Measurements from ENCODE around the gene SARDH.

Gene SARDH

DNA sequence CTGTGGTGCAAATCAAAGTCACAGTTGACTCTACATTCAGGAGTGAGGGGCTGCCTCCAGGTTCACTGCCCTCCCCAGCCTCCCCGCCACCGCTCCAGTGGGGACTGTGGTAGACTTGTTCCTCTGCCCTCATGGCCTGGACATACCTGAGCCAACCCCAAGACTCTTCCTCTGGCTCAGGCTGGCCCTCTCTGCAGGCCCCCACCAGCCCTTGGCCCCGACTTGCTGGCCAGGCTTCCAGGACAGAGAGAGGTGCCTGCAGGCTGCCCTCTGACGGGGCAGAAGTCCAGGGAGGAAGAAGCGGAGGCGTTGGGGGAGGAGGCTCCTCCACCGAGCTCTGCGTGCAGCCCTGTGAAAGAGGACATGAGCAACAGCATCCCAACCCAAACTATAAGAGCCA is 2.8 kb upstream of the SARDH start:
- Histone ChIP-seq H3K9ac (ENCODE audit: low read depth, low read length, poor library complexity, severe bottlenecking) (no peak overlapping the region), H3K9me3 (ENCODE audit: insufficient read depth, low read depth, low read length) (no peaks in the 10 kb centered on the region), H3K27me3 (ENCODE audit: insufficient read depth, low read length, poor library complexity, severe bottlenecking) (no peaks in the 10 kb centered on the region), H3K9me2 (replicated peaks; ENCODE audit: low read depth, low read length) (no peaks in the 10 kb centered on the region), H3K36me3 (ENCODE audit: insufficient read depth, low read length) (no peaks in the 10 kb centered on the region), H4K20me1 (ENCODE audit: insufficient read depth, low read length, poor library complexity, severe bottlenecking) (no peaks in the 10 kb centered on the region), H3K4me3 (ENCODE audit: low read length, poor library complexity, severe bottlenecking) (no peak overlapping the region), H3K4me2 (ENCODE audit: low read depth, low read length, poor library complexity, severe bottlenecking) (no peak overlapping the region), H3F3A (ENCODE audit: low read depth) (no peaks in the 10 kb centered on the region), H3K4me1 (ENCODE audit: insufficient read depth, low read length, poor library complexity, severe bottlenecking) (peaks cover 25% of the 10 kb centered on the region), H3K79me2 (ENCODE audit: insufficient read depth, low read length) (no peaks in the 10 kb centered on the region; the same call in 1 of the 2 replicates), H2AFZ (ENCODE audit: low read length) (no peak overlapping the region)
- no peak for TF ChIP-seq EZH2phosphoT487 (IDR thresholded peaks at IDR 0.05; ENCODE audit: borderline replicate concordance)
- TF ChIP-seq, protein P1, sequence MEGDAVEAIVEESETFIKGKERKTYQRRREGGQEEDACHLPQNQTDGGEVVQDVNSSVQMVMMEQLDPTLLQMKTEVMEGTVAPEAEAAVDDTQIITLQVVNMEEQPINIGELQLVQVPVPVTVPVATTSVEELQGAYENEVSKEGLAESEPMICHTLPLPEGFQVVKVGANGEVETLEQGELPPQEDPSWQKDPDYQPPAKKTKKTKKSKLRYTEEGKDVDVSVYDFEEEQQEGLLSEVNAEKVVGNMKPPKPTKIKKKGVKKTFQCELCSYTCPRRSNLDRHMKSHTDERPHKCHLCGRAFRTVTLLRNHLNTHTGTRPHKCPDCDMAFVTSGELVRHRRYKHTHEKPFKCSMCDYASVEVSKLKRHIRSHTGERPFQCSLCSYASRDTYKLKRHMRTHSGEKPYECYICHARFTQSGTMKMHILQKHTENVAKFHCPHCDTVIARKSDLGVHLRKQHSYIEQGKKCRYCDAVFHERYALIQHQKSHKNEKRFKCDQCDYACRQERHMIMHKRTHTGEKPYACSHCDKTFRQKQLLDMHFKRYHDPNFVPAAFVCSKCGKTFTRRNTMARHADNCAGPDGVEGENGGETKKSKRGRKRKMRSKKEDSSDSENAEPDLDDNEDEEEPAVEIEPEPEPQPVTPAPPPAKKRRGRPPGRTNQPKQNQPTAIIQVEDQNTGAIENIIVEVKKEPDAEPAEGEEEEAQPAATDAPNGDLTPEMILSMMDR (conservative IDR thresholded peaks at IDR 0.05; ENCODE audit: low read length): no peak

DNA sequence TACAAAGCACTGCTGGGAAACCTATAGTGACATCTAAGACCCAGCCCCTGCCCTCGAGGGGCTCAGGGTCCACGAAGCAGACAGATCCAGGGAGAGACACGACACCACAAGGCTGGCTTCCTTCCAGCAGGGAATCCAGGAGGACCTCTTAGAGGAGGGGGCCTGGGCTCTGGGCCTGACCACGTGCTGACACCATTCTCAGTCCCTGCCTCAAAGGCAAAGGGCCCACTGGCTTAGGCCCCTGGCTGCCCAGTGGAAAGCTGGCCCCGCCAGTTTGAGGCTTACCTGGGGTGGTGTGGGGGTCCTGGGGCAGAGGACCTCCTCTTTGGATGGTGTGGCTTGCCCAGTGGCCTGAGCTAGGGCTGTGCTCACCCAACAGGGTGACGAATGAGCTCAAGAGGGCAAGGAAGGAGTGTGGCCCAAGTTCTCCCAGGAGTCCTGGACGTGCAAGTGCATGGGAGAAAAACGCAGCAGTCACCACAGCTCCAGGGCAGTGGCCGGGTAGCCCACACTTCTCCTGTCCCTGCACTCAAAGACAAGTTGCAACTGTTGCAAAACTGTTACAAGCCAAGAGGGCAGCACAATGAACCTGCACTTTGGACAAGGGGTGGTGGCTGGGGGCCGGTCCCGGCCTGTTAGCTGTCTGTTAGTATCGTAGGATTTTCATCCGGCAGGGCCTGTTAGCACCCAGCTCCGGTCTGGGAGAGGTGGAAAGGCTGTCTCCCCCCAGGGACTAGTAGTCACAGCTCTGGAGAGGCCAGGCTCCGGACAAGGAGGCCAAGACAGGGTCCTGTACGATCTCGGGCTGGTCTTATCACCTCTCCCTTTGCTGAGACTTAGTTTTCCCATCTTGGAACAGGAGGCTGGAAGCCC is 1.5 kb upstream of the SARDH start:
- peak overlapping the region; percentile 89 for H3K4me2 ChIP-seq (ENCODE audit: low read depth, low read length, poor library complexity, severe bottlenecking)
- H3K9me3 ChIP-seq (ENCODE audit: insufficient read depth, low read depth, low read length): no peaks in the 10 kb centered on the region
- no peak overlapping the region for H2AFZ ChIP-seq (ENCODE audit: low read length)
- H3F3A ChIP-seq (ENCODE audit: low read depth): no peaks in the 10 kb centered on the region
- no peak overlapping the region for H3K4me3 ChIP-seq (ENCODE audit: low read length, poor library complexity, severe bottlenecking)
- no peaks in the 10 kb centered on the region for H3K9me2 ChIP-seq (replicated peaks; ENCODE audit: low read depth, low read length)
- TF ChIP-seq, protein P1 (conservative IDR thresholded peaks at IDR 0.05; ENCODE audit: low read length): no peak
- no peak for TF ChIP-seq EZH2phosphoT487 (IDR thresholded peaks at IDR 0.05; ENCODE audit: borderline replicate concordance)
- H3K9ac ChIP-seq (ENCODE audit: low read depth, low read length, poor library complexity, severe bottlenecking): peak overlapping the region; percentile 70
- H3K36me3 ChIP-seq (ENCODE audit: insufficient read depth, low read length): no peaks in the 10 kb centered on the region
- H3K27me3 ChIP-seq (ENCODE audit: insufficient read depth, low read length, poor library complexity, severe bottlenecking): no peaks in the 10 kb centered on the region
- H3K79me2 ChIP-seq (ENCODE audit: insufficient read depth, low read length): no peaks in the 10 kb centered on the region; the same call in 1 of the 2 replicates
- peaks cover 35% of the 10 kb centered on the region for H3K4me1 ChIP-seq (ENCODE audit: insufficient read depth, low read length, poor library complexity, severe bottlenecking)
- no peaks in the 10 kb centered on the region for H4K20me1 ChIP-seq (ENCODE audit: insufficient read depth, low read length, poor library complexity, severe bottlenecking)

DNA sequence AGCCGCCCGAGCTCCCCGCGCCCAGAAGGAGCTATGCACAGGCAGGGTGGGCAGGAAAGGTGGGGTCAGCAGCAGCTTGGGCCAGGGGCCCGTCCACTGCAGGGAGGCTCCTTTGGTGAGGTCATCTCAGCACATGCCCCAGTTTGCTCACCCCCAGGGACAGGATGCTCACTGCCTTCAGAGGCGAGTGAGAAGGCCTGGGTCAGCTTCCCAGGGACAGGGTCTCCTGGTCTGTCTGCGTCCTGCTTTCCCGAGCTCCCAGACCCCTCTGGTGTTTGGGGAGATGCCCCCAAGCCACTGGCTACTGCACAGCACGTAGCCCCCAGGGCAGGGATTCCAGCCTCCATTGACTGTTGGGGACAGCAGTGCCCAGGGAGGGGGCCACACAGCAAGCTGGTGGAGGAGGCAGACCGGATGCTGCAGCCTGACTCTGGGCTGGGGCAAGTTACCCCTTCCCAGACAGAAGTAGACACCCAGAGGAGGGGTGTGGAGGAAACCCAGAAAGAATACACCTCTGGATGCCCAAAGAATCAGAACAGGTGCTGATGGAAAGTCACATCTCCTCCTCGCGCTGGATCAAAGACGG is 581 bp upstream of the SARDH start:
- Histone ChIP-seq H3K4me2 (ENCODE audit: low read depth, low read length, poor library complexity, severe bottlenecking) (peak overlapping the region; percentile 89), H2AFZ (ENCODE audit: low read length) (peak overlapping the region; percentile 19; the same call in 1 of the 2 replicates), H3K9me2 (replicated peaks; ENCODE audit: low read depth, low read length) (no peaks in the 10 kb centered on the region), H3F3A (ENCODE audit: low read depth) (no peaks in the 10 kb centered on the region), H3K27me3 (ENCODE audit: insufficient read depth, low read length, poor library complexity, severe bottlenecking) (no peaks in the 10 kb centered on the region), H4K20me1 (ENCODE audit: insufficient read depth, low read length, poor library complexity, severe bottlenecking) (no peaks in the 10 kb centered on the region), H3K79me2 (ENCODE audit: insufficient read depth, low read length) (no peaks in the 10 kb centered on the region; the same call in 1 of the 2 replicates), H3K9me3 (ENCODE audit: insufficient read depth, low read depth, low read length) (no peaks in the 10 kb centered on the region), H3K36me3 (ENCODE audit: insufficient read depth, low read length) (no peaks in the 10 kb centered on the region), H3K4me1 (ENCODE audit: insufficient read depth, low read length, poor library complexity, severe bottlenecking) (peaks cover 37% of the 10 kb centered on the region), H3K9ac (ENCODE audit: low read depth, low read length, poor library complexity, severe bottlenecking) (peak overlapping the region; percentile 70), H3K4me3 (ENCODE audit: low read length, poor library complexity, severe bottlenecking) (peak overlapping the region; percentile 68)
- TF ChIP-seq, protein P1 (conservative IDR thresholded peaks at IDR 0.05; ENCODE audit: low read length): no peak
- no peak for TF ChIP-seq EZH2phosphoT487 (IDR thresholded peaks at IDR 0.05; ENCODE audit: borderline replicate concordance)
